ENCODE results near the gene ATRNL1.

- TF ChIP-seq, protein P1, sequence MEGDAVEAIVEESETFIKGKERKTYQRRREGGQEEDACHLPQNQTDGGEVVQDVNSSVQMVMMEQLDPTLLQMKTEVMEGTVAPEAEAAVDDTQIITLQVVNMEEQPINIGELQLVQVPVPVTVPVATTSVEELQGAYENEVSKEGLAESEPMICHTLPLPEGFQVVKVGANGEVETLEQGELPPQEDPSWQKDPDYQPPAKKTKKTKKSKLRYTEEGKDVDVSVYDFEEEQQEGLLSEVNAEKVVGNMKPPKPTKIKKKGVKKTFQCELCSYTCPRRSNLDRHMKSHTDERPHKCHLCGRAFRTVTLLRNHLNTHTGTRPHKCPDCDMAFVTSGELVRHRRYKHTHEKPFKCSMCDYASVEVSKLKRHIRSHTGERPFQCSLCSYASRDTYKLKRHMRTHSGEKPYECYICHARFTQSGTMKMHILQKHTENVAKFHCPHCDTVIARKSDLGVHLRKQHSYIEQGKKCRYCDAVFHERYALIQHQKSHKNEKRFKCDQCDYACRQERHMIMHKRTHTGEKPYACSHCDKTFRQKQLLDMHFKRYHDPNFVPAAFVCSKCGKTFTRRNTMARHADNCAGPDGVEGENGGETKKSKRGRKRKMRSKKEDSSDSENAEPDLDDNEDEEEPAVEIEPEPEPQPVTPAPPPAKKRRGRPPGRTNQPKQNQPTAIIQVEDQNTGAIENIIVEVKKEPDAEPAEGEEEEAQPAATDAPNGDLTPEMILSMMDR (IDR thresholded peaks at IDR 0.05), result no peak
- no peak for TF ChIP-seq POLR2A (IDR thresholded peaks at IDR 0.05)
These were observed 10.5 kb downstream of the ATRNL1 start for GRCh38 chr10:115103700-115104099.
